Measurements from ENCODE around the gene PPM1B. TPM values are rescaled to one million over a fixed set of nuclear protein-coding genes. Genes with fewer than 3 reads are reported as not detected.

The PPM1B gene
- total RNA-seq, 1 donor from 2014 or later = 51.7 TPM

Other genes starting within 250 kb of the PPM1B start
- 58.0 TPM for gene LRPPRC, start 172.9 kb upstream of the PPM1B start, total RNA-seq
- not detected for gene SLC3A1, start 106.6 kb downstream of the PPM1B start, total RNA-seq
- gene PREPL, start 192.6 kb downstream of the PPM1B start, total RNA-seq = 44.2 TPM
- gene CAMKMT, start 193.1 kb downstream of the PPM1B start, total RNA-seq = 10.5 TPM